ENCODE data around the gene ZNF827.
A peak's percentile ranks its signal among the peaks of the same experiment; 100 is the strongest.

The ZNF827 gene

GRCh38 chr4:145868637-145869409 lies 69.8 kb downstream of the ZNF827 start:
- H3K4me3 Mint-ChIP-seq: no peak overlapping the region
- H3K36me3 Mint-ChIP-seq (ENCODE audit: low read depth): peaks cover 44% of the 10 kb centered on the region
- TF ChIP-seq, protein P1, sequence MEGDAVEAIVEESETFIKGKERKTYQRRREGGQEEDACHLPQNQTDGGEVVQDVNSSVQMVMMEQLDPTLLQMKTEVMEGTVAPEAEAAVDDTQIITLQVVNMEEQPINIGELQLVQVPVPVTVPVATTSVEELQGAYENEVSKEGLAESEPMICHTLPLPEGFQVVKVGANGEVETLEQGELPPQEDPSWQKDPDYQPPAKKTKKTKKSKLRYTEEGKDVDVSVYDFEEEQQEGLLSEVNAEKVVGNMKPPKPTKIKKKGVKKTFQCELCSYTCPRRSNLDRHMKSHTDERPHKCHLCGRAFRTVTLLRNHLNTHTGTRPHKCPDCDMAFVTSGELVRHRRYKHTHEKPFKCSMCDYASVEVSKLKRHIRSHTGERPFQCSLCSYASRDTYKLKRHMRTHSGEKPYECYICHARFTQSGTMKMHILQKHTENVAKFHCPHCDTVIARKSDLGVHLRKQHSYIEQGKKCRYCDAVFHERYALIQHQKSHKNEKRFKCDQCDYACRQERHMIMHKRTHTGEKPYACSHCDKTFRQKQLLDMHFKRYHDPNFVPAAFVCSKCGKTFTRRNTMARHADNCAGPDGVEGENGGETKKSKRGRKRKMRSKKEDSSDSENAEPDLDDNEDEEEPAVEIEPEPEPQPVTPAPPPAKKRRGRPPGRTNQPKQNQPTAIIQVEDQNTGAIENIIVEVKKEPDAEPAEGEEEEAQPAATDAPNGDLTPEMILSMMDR (IDR thresholded peaks at IDR 0.05): no peak
- DNase-seq: no peak
- no peaks in the 10 kb centered on the region for H3K27me3 Mint-ChIP-seq (ENCODE audit: low read depth, poor library complexity)
- no peak overlapping the region for H3K27ac Mint-ChIP-seq
- H3K4me1 Mint-ChIP-seq: peaks cover 11% of the 10 kb centered on the region
- no peaks in the 10 kb centered on the region for H3K9me3 Mint-ChIP-seq

DNA sequence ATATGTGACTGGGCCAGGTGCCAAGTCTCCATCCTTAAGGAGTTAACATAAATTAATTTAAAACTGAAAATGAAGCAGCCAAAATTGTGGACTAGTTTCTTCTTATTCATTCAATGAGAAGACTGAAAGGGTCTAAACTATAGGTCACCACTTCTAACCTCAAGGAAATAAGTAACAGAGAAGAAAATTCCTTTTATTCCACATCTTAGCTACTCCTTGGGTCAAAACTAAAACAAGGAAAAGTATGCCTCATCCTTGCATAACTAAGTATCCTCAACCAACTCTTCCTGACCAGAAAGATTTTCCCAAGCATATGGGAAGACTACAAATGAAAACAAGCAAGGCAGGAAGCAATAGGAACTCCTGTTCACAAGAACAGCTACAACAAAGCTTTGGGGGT lies 71.2 kb downstream of the ZNF827 start:
- TF ChIP-seq, protein P1 (IDR thresholded peaks at IDR 0.05): no peak
- H3K4me3 Mint-ChIP-seq: no peak overlapping the region
- no peaks in the 10 kb centered on the region for H3K27me3 Mint-ChIP-seq (ENCODE audit: low read depth, poor library complexity)
- peaks cover 11% of the 10 kb centered on the region for H3K4me1 Mint-ChIP-seq
- no peak for DNase-seq
- H3K9me3 Mint-ChIP-seq: no peaks in the 10 kb centered on the region
- peaks cover 41% of the 10 kb centered on the region for H3K36me3 Mint-ChIP-seq (ENCODE audit: low read depth)
- no peak overlapping the region for H3K27ac Mint-ChIP-seq

DNA sequence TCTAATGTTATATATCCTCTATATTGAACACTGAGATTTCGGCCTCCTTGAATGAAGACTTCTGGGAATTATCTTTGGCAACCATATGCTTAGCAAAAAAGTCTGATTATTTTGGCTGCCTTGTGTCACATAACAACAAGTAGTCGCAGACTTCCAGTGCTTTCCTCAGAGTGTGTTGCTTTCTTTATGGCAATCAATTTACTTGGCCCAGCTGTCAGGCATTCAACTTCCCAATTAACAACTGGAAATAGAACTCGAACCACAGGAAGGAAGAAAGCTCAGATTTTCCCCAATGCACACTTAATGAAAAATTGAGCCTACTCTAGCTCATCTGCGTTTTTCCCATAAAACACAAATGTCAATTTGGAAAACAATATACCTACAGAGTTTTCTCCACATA lies 71.6 kb downstream of the ZNF827 start:
- Mint-ChIP-seq H3K27me3 (ENCODE audit: low read depth, poor library complexity) (no peaks in the 10 kb centered on the region), H3K4me3 (no peak overlapping the region)
- no peak for DNase-seq

GRCh38 chr4:145865274-145865941 lies 73.2 kb downstream of the ZNF827 start:
- TF ChIP-seq, protein P1 (IDR thresholded peaks at IDR 0.05): no peak
- Mint-ChIP-seq H3K9me3 (no peaks in the 10 kb centered on the region), H3K27ac (peak overlapping the region; percentile 47), H3K36me3 (ENCODE audit: low read depth) (peaks cover 37% of the 10 kb centered on the region), H3K27me3 (ENCODE audit: low read depth, poor library complexity) (no peaks in the 10 kb centered on the region), H3K4me1 (peaks cover 11% of the 10 kb centered on the region), H3K4me3 (no peak overlapping the region)
- DNase-seq: no peak

More for the DNA sequence above, 71.6 kb downstream of the ZNF827 start:
- TF ChIP-seq, protein P1 (IDR thresholded peaks at IDR 0.05): no peak
- Mint-ChIP-seq H3K9me3 (no peaks in the 10 kb centered on the region), H3K36me3 (ENCODE audit: low read depth) (peaks cover 37% of the 10 kb centered on the region), H3K4me1 (peaks cover 11% of the 10 kb centered on the region), H3K27ac (no peak overlapping the region)

- peaks cover 11% of the 10 kb centered on the region for H3K4me1 Mint-ChIP-seq
- DNase-seq: no peak
- H3K9me3 Mint-ChIP-seq: no peaks in the 10 kb centered on the region
- TF ChIP-seq, protein P1 (IDR thresholded peaks at IDR 0.05): no peak
- no peak overlapping the region for H3K27ac Mint-ChIP-seq
- H3K4me3 Mint-ChIP-seq: no peak overlapping the region
- H3K27me3 Mint-ChIP-seq (ENCODE audit: low read depth, poor library complexity): no peaks in the 10 kb centered on the region
- H3K36me3 Mint-ChIP-seq (ENCODE audit: low read depth): peaks cover 39% of the 10 kb centered on the region
These were observed 75.4 kb downstream of the ZNF827 start for GRCh38 chr4:145863191-145863590.
